ENCODE results near the gene CEP68. TPM values are rescaled to one million over a fixed set of nuclear protein-coding genes. Genes with fewer than 3 reads are reported as not detected.
A peak's percentile ranks its signal among the peaks of the same experiment; 100 is the strongest.
"Not testable (repeated sequence)": the region's sequence is repeated elsewhere in the genome, so short reads cannot be mapped to it uniquely, and the experiment has no call there.

CEP68 gene
- total RNA-seq, 2 experiments from 2014 or later = 12.8 to 13.3 TPM

DNA sequence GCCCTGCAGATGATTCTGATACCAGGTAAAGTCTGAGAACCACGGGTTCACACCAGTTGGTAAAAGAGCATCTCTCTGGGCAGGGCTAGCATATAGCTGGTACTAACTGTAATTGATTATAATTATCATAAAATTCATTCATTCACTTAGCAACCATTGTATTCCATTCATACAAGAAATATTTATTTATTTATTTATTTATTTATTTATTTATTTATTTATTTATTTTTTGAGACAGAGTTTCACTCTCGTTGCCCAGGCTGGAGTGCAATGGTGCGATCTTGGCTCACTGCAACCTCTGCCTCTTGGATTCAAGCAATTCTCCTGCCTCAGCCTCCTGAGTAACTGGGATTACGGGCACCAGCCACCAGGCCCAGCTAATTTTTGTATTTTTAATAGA lies 22.5 kb upstream of the CEP68 start:
- DNase-seq; H3K36me3 Mint-ChIP-seq (ENCODE audit: low read depth); H3K27ac Mint-ChIP-seq; H3K4me3 Mint-ChIP-seq; H3K9me3 Mint-ChIP-seq; H3K27me3 Mint-ChIP-seq: not testable (repeated sequence)
- ChIA-PET POLR2A (interaction anchor here (0.6 to 1.3 kb wide), 3 partner anchors 10 to 49 kb away, joined by 3 to 5 read pairs (median 3); no protein-coding TSS in a partner anchor), CTCF (interaction anchor here (0.7 to 6.2 kb wide), 8 partner anchors 15 to 172 kb away, joined by 3 to 53 read pairs (median 4); partner anchors contain the start of gene CEP68)
- H3K4me1 Mint-ChIP-seq = peaks cover 23% of the 10 kb centered on the region

DNA sequence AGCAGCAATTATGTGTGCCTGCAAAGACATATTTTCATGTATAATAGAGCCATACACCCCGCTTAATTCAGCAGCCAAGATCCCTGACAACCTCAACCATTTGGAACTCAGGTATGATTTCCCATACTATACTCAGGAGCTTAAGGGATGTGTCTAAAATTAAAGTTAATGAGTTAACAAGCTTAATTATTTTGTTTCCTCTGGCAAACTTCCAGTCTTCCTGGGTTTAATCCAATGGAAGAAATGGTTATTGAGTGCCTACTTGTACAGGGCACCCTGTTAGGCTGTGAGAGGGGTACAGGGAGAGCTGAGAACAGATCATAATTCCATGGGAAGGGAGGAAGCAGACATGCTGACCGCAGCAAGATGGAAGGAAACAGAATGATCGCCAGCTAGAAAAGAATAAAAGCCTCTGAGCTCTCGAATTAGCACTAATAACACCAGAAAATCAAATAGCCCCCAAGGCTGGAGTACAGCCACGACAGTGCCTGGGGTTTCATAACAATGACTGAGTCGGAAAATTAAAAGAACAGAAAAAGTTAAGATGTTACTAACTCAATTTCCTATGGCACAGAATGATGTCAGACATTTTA lies 20.8 kb upstream of the CEP68 start:
- Mint-ChIP-seq H3K27me3 (no peaks in the 10 kb centered on the region), H3K27ac (no peak overlapping the region), H3K4me3 (no peak overlapping the region), H3K36me3 (ENCODE audit: low read depth) (no peaks in the 10 kb centered on the region), H3K4me1 (peaks cover 28% of the 10 kb centered on the region), H3K9me3 (no peaks in the 10 kb centered on the region)
- no peak for DNase-seq
- ChIA-PET POLR2A (interaction anchor here (1.1 to 1.4 kb wide), 2 partner anchors 118 to 192 kb away, joined by 3 to 4 read pairs; partner anchors contain the start of gene ACTR2), CTCF (interaction anchor here (6.2 kb wide), 1 partner anchor 118 kb away, joined by 53 read pairs; no protein-coding TSS in a partner anchor)

DNA sequence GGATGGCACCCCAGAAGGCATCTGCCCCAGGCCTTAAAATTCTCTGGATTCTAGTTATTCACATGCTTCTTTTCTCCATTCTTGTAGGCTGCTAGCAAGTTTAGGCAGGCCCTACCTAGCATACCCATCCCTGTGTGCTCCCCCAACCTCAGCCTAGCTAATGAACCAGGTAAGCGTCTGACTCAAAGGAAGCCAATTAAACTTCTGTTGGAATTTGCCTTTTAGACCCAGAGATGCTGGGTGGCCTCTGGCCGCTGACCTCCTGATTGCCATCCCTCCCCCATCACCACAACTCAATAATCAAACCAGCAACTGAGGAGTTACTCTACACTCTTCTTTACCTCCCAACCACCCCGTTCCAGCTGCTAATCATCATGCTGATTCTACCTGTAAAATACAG lies 19.0 kb upstream of the CEP68 start:
- Mint-ChIP-seq H3K27ac (no peak overlapping the region), H3K9me3 (no peaks in the 10 kb centered on the region), H3K27me3 (no peaks in the 10 kb centered on the region), H3K36me3 (ENCODE audit: low read depth) (no peaks in the 10 kb centered on the region), H3K4me3 (no peak overlapping the region), H3K4me1 (peaks cover 14% of the 10 kb centered on the region)
- ChIA-PET CTCF (interaction anchor here (1.1 to 4.7 kb wide), 2 partner anchors 119 to 124 kb away, joined by 3 to 29 read pairs; no protein-coding TSS in a partner anchor), POLR2A (no interaction called here)
- no peak for DNase-seq

DNA sequence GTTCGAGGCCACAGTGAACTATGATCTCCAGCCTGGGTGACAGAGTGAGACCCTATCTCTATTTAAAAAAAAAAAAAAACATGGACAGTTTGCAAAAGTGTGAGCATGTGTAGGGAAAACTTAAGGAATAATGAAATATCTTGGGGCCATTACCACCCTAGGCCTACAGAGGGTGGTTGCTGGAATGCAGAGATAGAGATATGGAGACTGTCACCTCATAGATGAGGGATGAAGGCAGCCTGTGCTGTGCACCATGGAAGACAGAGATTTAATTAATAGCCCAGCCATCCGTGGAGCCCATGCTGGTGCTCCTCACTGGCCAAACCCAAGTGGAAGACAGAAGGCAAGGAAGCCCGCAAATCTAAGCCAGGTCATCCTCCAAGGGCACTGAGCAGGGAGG lies 16.6 kb upstream of the CEP68 start:
- Mint-ChIP-seq H3K27ac (no peak overlapping the region), H3K36me3 (ENCODE audit: low read depth) (peaks cover 12% of the 10 kb centered on the region)

DNA sequence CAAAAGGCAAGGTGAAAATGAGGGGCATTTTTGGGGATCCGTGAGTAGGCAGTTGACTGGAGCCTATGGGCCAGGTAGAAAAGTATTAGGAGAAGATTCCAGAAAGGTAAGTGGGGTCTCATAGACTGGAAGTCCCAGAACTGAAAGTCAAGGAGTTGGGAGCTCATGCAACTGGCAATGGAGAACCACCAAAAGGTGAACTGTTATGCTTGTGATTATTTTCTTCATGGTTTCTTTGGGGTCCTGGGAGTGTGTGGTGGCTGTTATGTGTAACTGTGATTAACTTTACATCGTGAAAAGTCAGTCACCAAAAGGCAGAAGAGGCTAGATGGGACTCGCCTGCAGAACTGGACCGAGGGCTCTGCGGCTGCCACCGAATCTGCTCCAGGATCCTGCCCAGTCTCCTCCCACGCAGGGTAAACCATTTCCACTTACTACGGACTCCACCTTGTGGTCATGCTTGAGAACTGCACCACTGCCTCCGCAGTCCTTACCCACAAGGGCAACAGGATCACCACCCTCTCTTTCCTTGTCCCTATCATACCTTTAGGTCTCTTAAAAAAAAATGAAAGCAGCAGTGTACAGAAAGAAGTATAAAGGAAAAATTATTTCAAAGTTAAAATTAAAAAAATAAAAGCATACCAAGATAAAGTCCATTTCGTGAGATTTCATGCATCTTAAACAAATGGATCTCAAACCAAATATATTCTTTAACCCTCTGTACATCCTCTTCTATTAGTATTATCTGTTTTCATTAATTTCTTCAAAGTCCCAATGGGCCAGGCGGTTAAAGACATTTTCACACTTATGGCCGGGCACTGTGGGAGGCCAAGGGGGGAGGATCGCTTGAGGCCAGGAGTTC lies 15.6 kb upstream of the CEP68 start:
- H3K27me3 Mint-ChIP-seq = no peaks in the 10 kb centered on the region
- ChIA-PET CTCF (interaction anchor here (0.6 to 4.7 kb wide), 8 partner anchors 13 to 135 kb away, joined by 3 to 29 read pairs (median 4); partner anchors contain the start of gene CEP68), POLR2A (interaction anchor here (1.0 to 3.4 kb wide), 2 partner anchors 16 to 123 kb away, joined by 5 to 11 read pairs; partner anchors contain the start of gene CEP68)
- peaks cover 18% of the 10 kb centered on the region for H3K36me3 Mint-ChIP-seq (ENCODE audit: low read depth)
- H3K4me1 Mint-ChIP-seq = peaks cover 14% of the 10 kb centered on the region
- H3K27ac Mint-ChIP-seq = no peak overlapping the region
- peak overlapping the region; percentile 28 for H3K4me3 Mint-ChIP-seq
- peak; percentile 80 for DNase-seq
- peaks cover 18% of the 10 kb centered on the region for H3K9me3 Mint-ChIP-seq

More for the DNA sequence above, 16.6 kb upstream of the CEP68 start:
- CTCF ChIA-PET = interaction anchor here (0.9 to 4.7 kb wide), 6 partner anchors 14 to 124 kb away, joined by 3 to 29 read pairs (median 5); partner anchors contain the start of gene CEP68
- no peak for DNase-seq
- Mint-ChIP-seq H3K9me3 (peaks cover 13% of the 10 kb centered on the region), H3K4me3 (no peak overlapping the region), H3K27me3 (no peaks in the 10 kb centered on the region), H3K4me1 (peaks cover 14% of the 10 kb centered on the region)
- POLR2A ChIA-PET = interaction anchor here (1.0 kb wide), 1 partner anchor 122 kb away, joined by 5 read pairs; no protein-coding TSS in a partner anchor

DNA sequence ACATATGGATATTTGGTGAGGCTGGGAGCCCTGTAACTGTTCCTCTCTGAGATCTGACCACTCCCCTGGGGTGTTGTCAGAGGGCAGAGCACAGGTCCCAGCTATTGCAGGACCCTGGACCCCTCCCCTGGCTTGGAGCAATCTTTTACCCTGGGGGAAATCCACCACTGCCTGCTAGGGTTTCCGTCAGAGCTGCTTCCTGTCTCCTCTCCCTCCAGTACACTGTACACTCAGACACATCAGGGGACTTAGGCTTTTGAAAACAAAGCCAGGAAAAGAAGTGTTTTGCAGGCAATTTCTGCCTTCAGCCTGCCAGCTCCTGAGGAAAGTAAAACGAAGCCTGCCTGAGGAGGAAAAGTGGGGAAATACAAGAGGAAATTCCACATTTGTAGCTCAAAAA lies 13.2 kb upstream of the CEP68 start:
- POLR2A ChIA-PET = interaction anchor here (0.6 to 3.4 kb wide), 5 partner anchors 10 to 483 kb away, joined by 3 to 11 read pairs (median 3); partner anchors contain the start of gene CEP68
- CTCF ChIA-PET = interaction anchor here (1.0 to 2.8 kb wide), 8 partner anchors 10 to 130 kb away, joined by 3 to 33 read pairs (median 4); partner anchors contain the start of gene CEP68
- Mint-ChIP-seq H3K9me3 (peaks cover 18% of the 10 kb centered on the region), H3K27me3 (no peaks in the 10 kb centered on the region), H3K4me1 (peaks cover 14% of the 10 kb centered on the region), H3K27ac (no peak overlapping the region), H3K4me3 (no peak overlapping the region), H3K36me3 (ENCODE audit: low read depth) (peaks cover 21% of the 10 kb centered on the region)
- no peak for DNase-seq

DNA sequence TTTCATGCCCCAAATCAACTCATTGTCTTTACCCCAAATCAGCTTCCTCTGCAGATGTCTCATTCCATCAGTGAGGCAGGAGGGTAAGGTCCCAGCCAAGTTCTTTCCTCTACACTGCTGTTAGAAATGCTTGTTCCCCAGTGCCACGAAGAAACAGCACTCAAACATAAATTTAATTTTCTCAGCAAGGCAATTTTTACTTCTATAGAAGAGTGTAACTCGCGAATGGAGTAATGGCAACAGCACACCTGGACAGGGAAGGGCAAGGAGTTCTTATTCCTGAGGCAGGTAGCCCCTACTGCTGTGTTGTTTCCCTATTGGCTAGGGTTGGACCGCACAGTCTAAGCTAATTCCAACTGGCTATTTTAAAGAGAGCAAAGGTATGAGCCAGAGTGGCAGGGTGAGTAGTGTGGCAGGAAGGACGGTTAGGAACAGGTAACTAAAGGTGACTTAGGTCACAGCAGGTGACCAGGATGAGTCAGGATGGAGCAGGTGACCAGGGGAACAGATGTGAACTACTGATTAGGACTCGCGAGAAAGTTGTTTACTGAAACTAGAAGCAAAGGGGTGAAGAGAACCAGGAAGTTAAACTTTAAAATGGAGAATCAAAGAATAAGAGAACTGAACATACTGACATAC lies 12.0 kb upstream of the CEP68 start:
- H3K27ac Mint-ChIP-seq = no peak overlapping the region
- POLR2A ChIA-PET = interaction anchor here (1.1 to 3.4 kb wide), 4 partner anchors 10 to 129 kb away, joined by 3 to 11 read pairs (median 3); partner anchors contain the start of gene CEP68
- H3K4me1 Mint-ChIP-seq = peaks cover 14% of the 10 kb centered on the region

DNA sequence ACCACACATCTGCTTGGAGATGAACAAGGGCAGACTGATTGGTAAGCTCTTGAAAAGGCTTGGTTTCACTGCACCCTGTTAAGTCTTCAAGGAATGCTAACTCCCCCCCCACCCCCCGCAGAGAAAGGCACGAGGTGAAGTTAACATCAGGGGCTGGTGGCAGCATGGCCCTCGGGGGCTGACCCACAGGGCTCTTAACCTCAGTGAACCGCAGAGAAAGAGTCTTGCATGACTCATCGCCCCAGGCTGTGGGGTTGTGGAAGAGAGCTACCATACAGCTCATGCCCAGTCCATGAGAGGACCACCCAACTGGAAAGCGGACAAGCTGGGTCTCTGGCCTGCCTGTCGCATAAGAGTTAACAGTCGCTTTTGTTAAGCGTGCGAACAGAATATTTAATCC lies 10.6 kb upstream of the CEP68 start:
- Mint-ChIP-seq H3K27ac (no peak overlapping the region), H3K36me3 (ENCODE audit: low read depth) (peaks cover 28% of the 10 kb centered on the region), H3K4me1 (peaks cover 6% of the 10 kb centered on the region), H3K27me3 (no peaks in the 10 kb centered on the region), H3K9me3 (peaks cover 22% of the 10 kb centered on the region), H3K4me3 (no peak overlapping the region)
- CTCF ChIA-PET = interaction anchor here (0.6 kb wide), 2 partner anchors 60 to 1214 kb away, joined by 3 to 5 read pairs; no protein-coding TSS in a partner anchor
- DNase-seq = no peak
- POLR2A ChIA-PET = no interaction called here

More for the DNA sequence above, 12.0 kb upstream of the CEP68 start:
- no peak for DNase-seq
- H3K27me3 Mint-ChIP-seq = no peaks in the 10 kb centered on the region
- H3K36me3 Mint-ChIP-seq (ENCODE audit: low read depth) = peaks cover 28% of the 10 kb centered on the region
- no peak overlapping the region for H3K4me3 Mint-ChIP-seq
- H3K9me3 Mint-ChIP-seq = peaks cover 22% of the 10 kb centered on the region
- CTCF ChIA-PET = interaction anchor here (1.0 to 2.8 kb wide), 4 partner anchors 11 to 131 kb away, joined by 4 to 33 read pairs (median 4); partner anchors contain the start of gene CEP68

DNA sequence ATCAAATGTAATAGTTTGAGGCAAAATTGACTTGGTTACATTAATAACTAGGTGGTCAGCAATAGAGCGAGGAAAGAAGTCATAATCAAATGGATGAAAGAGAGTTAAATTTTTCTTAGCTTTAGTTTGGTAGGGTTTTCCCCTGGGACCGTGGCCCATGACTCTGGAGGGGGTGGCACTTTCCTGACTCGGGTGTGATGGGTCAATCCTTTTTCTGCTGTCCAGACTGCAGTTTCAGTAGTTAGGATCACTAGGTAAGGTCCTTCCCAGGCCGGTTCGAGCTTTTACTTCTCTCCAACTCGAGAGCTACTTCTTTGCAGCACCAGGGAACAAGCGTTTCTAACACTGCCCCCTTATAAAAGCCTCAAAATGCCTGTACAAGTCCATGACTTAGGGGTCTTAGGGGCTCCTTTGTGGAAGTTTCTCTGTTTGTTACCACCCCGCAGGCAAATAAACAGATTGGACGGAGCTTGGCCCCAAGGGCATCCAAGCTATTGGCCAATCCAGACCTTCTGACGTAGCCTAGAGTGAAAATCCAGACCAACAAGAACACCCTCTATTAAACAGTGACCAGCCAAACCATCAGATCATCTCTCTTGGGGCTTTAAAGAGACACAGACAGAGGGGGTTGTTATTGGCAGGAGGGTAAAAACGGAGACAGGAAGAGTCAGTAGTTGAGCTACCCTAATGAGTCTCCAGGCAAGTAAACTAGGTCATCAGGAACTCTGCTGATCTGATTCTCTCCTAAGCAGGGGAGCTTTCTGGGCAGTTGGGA lies 9.4 kb upstream of the CEP68 start:
- Mint-ChIP-seq H3K27ac (no peak overlapping the region), H3K9me3 (peaks cover 26% of the 10 kb centered on the region), H3K36me3 (ENCODE audit: low read depth) (peaks cover 34% of the 10 kb centered on the region), H3K4me1 (peaks cover 5% of the 10 kb centered on the region), H3K4me3 (no peak overlapping the region), H3K27me3 (peaks cover 7% of the 10 kb centered on the region)
- no peak for DNase-seq
- POLR2A ChIA-PET = interaction anchor here (0.7 kb wide), 1 partner anchor 9 kb away, joined by 4 read pairs; the partner anchor contains the start of gene CEP68
- CTCF ChIA-PET = interaction anchor here (0.6 to 2.2 kb wide), 6 partner anchors 17 to 131 kb away, joined by 3 to 6 read pairs (median 4); no protein-coding TSS in a partner anchor

DNA sequence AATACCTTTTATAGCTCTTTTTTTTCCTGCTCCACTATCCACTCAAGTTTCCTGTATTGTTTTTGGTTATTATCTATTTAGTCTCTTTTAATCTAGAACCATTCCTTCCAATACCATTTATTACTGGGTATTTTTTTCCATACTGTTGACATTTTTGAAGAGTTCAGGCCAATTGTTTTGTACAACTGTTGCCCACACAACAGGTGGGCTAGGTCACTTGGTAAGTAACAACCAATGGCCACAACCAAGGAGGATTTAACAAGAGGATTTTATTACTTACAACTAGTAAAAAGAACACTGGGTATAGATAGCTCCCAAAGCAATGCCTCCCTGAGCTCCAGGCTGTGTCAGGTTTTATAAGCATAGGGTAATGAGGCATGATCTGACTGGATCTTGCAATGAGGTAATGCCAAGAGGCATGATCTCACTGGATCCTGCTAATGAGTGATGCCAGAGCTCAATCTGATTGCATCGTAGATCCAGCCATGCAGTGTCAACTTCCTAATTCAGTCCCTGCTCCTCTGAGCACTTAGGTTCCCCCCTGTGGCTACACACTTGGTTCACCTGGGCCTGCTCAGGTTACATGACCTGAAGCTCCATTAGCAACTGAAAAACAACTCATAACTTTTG lies 7.1 kb upstream of the CEP68 start:
- H3K4me1 Mint-ChIP-seq = peaks cover 22% of the 10 kb centered on the region

DNA sequence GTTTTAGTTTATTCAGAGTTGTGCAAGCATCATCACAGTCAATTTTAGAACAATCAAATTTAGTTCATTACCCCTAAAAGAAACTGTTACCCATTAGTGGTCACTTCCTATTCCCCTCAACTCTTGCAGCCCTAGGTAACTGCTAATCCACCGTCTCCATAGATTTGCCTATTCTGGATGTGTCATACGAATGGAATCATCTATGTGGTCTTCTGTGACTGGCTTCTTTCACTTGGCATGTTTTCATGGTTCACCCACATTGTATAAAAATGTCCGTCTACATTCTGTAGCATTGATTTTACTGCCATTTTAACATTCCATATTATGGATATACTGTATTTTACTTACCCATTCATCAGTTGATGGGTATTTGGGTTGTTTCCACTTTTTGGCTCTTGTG lies 5.3 kb upstream of the CEP68 start:
- POLR2A ChIA-PET = no interaction called here
- H3K27me3 Mint-ChIP-seq = peaks cover 7% of the 10 kb centered on the region
- CTCF ChIA-PET = interaction anchor here (0.7 kb wide), 1 partner anchor 8 kb away, joined by 3 read pairs; no protein-coding TSS in a partner anchor
- peaks cover 8% of the 10 kb centered on the region for H3K9me3 Mint-ChIP-seq
- H3K36me3 Mint-ChIP-seq (ENCODE audit: low read depth) = peaks cover 16% of the 10 kb centered on the region
- no peak overlapping the region for H3K27ac Mint-ChIP-seq
- no peak overlapping the region for H3K4me3 Mint-ChIP-seq
- peaks cover 35% of the 10 kb centered on the region for H3K4me1 Mint-ChIP-seq
- DNase-seq = no peak

More for the DNA sequence above, 7.1 kb upstream of the CEP68 start:
- Mint-ChIP-seq H3K27ac (no peak overlapping the region), H3K27me3 (peaks cover 7% of the 10 kb centered on the region), H3K36me3 (ENCODE audit: low read depth) (peaks cover 25% of the 10 kb centered on the region), H3K4me3 (no peak overlapping the region), H3K9me3 (peaks cover 18% of the 10 kb centered on the region)
- DNase-seq = no peak
- POLR2A ChIA-PET = no interaction called here
- CTCF ChIA-PET = interaction anchor here (0.6 to 1.7 kb wide), 3 partner anchors 16 to 131 kb away, joined by 4 to 8 read pairs (median 4); no protein-coding TSS in a partner anchor

All from activated CD4-positive, alpha-beta memory T cell treated with anti-CD3 and anti-CD28 coated beads, Interleukin-2, amount 10 ng/mL, durations not matched to agents 7 days and 5 days (primary cell).